SK-N-SH treated with all-trans-retinoic acid at 6 μM for 48 hours (cell line): ENCODE results near the gene HAAO.

Experiments
- ATAC-seq: fragments of 200-7000 bp; cut with Tn5 transposase; 3 replicates; pipeline ENCODE4 v1.9.1; 2020; ENCODE audit warnings: mild to moderate bottlenecking, moderate library complexity
- ARNTL ChIP-seq: fragments of 450-650 bp; formaldehyde crosslinking; IDR thresholded peaks from 2 replicates; pipeline ENCODE4 v1.5.0; 2020; ENCODE audit warnings: low read depth, mild to moderate bottlenecking, moderate library complexity, borderline replicate concordance
- BACH2 ChIP-seq: fragments of 250-450 bp; sonication (Bioruptor Pico); IDR thresholded peaks from 2 replicates; pipeline ENCODE4 v1.9.0; 2021; ENCODE audit warnings: mild to moderate bottlenecking, borderline replicate concordance
- CSDC2 ChIP-seq: fragments of 250-450 bp; sonication (Bioruptor Pico); IDR thresholded peaks from 2 replicates; pipeline ENCODE4 v1.5.0; 2020; ENCODE audit warnings: mild to moderate bottlenecking, moderate library complexity
- ESRRG ChIP-seq: fragments of 250-450 bp; sonication (Bioruptor Pico); IDR thresholded peaks from 2 replicates; pipeline ENCODE4 v1.6.1; 2021; ENCODE audit warnings: mild to moderate bottlenecking
- GLIS3 ChIP-seq: fragments of 250-450 bp; sonication (Bioruptor Pico); IDR thresholded peaks from 2 replicates; pipeline ENCODE4 v1.5.0; 2020; ENCODE audit warnings: mild to moderate bottlenecking, moderate library complexity
- ISL1 ChIP-seq: fragments of 250-450 bp; sonication (Bioruptor Pico); IDR thresholded peaks from 2 replicates; pipeline ENCODE4 v2.1.2; 2022; ENCODE audit warnings: mild to moderate bottlenecking, moderate library complexity
- OSR1 ChIP-seq: fragments of 250-450 bp; sonication (Bioruptor Pico); IDR thresholded peaks from 2 replicates; pipeline ENCODE4 v1.8.0; 2022; ENCODE audit warnings: moderate library complexity, mild to moderate bottlenecking, inconsistent platforms
- RARB ChIP-seq: fragments of 250-450 bp; sonication (Bioruptor Pico); IDR thresholded peaks from 2 replicates; pipeline ENCODE4 v1.8.0; 2021; ENCODE audit warnings: mild to moderate bottlenecking, moderate library complexity
- SNAI2 ChIP-seq: fragments of 250-450 bp; sonication (Bioruptor Pico); IDR thresholded peaks from 2 replicates; pipeline ENCODE4 v1.5.0; 2020; ENCODE audit warnings: mild to moderate bottlenecking, moderate library complexity
- TCF4 ChIP-seq: fragments of 250-450 bp; sonication (Bioruptor Pico); IDR thresholded peaks from 2 replicates; pipeline ENCODE4 v1.8.0; 2021; ENCODE audit warnings: mild to moderate bottlenecking, moderate library complexity, borderline replicate concordance
- TOX ChIP-seq: fragments of 250-450 bp; sonication (Bioruptor Pico); IDR thresholded peaks from 2 replicates; pipeline ENCODE4 v1.8.0; 2021; ENCODE audit warnings: mild to moderate bottlenecking, moderate library complexity, borderline replicate concordance
- ZC3H10 ChIP-seq: fragments of 250-450 bp; sonication (Bioruptor Pico); IDR thresholded peaks from 2 replicates; pipeline ENCODE4 v1.5.1; 2021; ENCODE audit warnings: mild to moderate bottlenecking, moderate library complexity
- ZFP30 ChIP-seq: fragments of 450-650 bp; formaldehyde crosslinking; IDR thresholded peaks from 2 replicates; pipeline ENCODE4 v1.5.0; 2022; ENCODE audit warnings: mild to moderate bottlenecking, moderate library complexity
- ZNF565 ChIP-seq: fragments of 450-650 bp; formaldehyde crosslinking; conservative IDR thresholded peaks from 2 replicates; pipeline ENCODE4 v1.5.0; 2020; ENCODE audit warnings: low read depth, mild to moderate bottlenecking, moderate library complexity
- ZNF70 ChIP-seq: fragments of 450-650 bp; formaldehyde crosslinking; IDR thresholded peaks from 2 replicates; pipeline ENCODE4 v1.5.0; 2020; ENCODE audit warnings: mild to moderate bottlenecking, moderate library complexity
- ZNF8 ChIP-seq: fragments of 450-650 bp; formaldehyde crosslinking; IDR thresholded peaks from 2 replicates; pipeline ENCODE4 v1.5.0; 2020; ENCODE audit warnings: mild to moderate bottlenecking, moderate library complexity
- TF ChIP-seq, protein P1 (sequence below): fragments of 250-450 bp; sonication (Bioruptor Pico); IDR thresholded peaks from 2 replicates; pipeline ENCODE4 v1.5.1; 2020; ENCODE audit warnings: low read depth, mild to moderate bottlenecking, moderate library complexity
- TF ChIP-seq, protein P2 (sequence below): fragments of 250-450 bp; sonication (Bioruptor Pico); IDR thresholded peaks from 2 replicates; pipeline ENCODE4 v1.5.0; 2020; ENCODE audit warnings: mild to moderate bottlenecking, moderate library complexity
- TF ChIP-seq, protein P3 (sequence below): fragments of 250-450 bp; sonication (Bioruptor Pico); IDR thresholded peaks from 2 replicates; pipeline ENCODE4 v1.8.0; 2020; ENCODE audit warnings: mild to moderate bottlenecking, moderate library complexity, borderline replicate concordance
- TF ChIP-seq, protein P4 (sequence below): fragments of 250-450 bp; sonication (Bioruptor Pico); IDR thresholded peaks from 2 replicates; pipeline ENCODE4 v1.5.1; 2021; ENCODE audit warnings: mild to moderate bottlenecking, moderate library complexity

The HAAO gene

DNA sequence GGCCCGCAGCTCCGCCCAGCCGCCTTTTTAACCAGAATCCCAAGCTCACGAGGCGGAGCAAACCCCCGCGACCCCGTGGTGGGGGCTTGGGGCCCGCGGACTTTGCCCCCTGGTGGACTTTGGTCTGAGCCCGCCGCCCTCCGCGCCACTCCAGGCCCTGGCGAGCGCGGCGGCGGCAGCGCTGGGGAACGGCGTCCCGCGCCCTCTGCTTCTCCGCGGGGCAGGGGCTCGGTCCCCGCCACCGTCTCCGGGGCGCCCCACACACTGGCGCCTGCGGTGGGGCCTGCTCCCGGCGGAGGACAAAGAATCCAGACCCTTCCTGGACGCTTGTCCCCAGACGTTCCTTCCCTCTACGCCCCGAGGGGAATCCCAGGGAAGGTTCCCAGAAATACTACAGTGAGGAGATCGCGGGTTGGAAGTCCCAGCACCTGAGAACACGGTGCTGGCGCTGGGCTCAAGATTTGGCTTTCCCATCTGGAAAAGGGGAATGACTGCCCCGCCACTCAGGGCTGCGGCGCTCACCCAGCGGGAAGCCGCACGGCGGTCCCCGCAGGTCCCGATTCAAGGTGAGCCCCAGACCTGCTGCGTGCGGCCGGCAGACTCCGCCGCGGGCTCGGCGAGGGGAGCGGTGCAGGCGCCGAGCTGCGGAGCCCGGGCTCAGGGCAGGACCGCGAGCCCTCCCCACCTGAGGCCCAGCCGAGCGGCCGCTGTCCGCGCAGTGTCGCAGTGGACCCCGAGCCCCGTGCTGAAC is at the start of gene HAAO:
HAAO (minus strand) TSS at position 1 of the 751 bp plus-strand sequence. CDS start 47 bp downstream, outside the sequence.
- TF ChIP-seq, protein P1, sequence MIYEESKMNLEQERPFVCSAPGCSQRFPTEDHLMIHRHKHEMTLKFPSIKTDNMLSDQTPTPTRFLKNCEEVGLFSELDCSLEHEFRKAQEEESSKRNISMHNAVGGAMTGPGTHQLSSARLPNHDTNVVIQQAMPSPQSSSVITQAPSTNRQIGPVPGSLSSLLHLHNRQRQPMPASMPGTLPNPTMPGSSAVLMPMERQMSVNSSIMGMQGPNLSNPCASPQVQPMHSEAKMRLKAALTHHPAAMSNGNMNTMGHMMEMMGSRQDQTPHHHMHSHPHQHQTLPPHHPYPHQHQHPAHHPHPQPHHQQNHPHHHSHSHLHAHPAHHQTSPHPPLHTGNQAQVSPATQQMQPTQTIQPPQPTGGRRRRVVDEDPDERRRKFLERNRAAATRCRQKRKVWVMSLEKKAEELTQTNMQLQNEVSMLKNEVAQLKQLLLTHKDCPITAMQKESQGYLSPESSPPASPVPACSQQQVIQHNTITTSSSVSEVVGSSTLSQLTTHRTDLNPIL (CRISPR knock-in tag) = no peak
- no peak for TF ChIP-seq GLIS3
- no peak for TF ChIP-seq ESRRG (CRISPR knock-in tag)
- no peak for TF ChIP-seq TOX
- TF ChIP-seq OSR1 (CRISPR knock-in tag) = no peak
- no peak for TF ChIP-seq ZNF565 (CRISPR knock-in tag)
- no peak for TF ChIP-seq CSDC2 (CRISPR knock-in tag)
- TF ChIP-seq ZNF8 = no peak
- TF ChIP-seq ARNTL (CRISPR knock-in tag) = no peak
- no peak for TF ChIP-seq ZC3H10 (CRISPR knock-in tag)
- no peak for TF ChIP-seq BACH2 (CRISPR knock-in tag)
- TF ChIP-seq, protein P2, sequence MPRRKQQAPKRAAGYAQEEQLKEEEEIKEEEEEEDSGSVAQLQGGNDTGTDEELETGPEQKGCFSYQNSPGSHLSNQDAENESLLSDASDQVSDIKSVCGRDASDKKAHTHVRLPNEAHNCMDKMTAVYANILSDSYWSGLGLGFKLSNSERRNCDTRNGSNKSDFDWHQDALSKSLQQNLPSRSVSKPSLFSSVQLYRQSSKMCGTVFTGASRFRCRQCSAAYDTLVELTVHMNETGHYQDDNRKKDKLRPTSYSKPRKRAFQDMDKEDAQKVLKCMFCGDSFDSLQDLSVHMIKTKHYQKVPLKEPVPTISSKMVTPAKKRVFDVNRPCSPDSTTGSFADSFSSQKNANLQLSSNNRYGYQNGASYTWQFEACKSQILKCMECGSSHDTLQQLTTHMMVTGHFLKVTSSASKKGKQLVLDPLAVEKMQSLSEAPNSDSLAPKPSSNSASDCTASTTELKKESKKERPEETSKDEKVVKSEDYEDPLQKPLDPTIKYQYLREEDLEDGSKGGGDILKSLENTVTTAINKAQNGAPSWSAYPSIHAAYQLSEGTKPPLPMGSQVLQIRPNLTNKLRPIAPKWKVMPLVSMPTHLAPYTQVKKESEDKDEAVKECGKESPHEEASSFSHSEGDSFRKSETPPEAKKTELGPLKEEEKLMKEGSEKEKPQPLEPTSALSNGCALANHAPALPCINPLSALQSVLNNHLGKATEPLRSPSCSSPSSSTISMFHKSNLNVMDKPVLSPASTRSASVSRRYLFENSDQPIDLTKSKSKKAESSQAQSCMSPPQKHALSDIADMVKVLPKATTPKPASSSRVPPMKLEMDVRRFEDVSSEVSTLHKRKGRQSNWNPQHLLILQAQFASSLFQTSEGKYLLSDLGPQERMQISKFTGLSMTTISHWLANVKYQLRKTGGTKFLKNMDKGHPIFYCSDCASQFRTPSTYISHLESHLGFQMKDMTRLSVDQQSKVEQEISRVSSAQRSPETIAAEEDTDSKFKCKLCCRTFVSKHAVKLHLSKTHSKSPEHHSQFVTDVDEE (CRISPR knock-in tag) = no peak
- TF ChIP-seq, protein P3, sequence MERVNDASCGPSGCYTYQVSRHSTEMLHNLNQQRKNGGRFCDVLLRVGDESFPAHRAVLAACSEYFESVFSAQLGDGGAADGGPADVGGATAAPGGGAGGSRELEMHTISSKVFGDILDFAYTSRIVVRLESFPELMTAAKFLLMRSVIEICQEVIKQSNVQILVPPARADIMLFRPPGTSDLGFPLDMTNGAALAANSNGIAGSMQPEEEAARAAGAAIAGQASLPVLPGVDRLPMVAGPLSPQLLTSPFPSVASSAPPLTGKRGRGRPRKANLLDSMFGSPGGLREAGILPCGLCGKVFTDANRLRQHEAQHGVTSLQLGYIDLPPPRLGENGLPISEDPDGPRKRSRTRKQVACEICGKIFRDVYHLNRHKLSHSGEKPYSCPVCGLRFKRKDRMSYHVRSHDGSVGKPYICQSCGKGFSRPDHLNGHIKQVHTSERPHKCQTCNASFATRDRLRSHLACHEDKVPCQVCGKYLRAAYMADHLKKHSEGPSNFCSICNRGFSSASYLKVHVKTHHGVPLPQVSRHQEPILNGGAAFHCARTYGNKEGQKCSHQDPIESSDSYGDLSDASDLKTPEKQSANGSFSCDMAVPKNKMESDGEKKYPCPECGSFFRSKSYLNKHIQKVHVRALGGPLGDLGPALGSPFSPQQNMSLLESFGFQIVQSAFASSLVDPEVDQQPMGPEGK (CRISPR knock-in tag) = no peak
- no peak for TF ChIP-seq ISL1
- no peak for TF ChIP-seq RARB
- no peak for TF ChIP-seq TCF4 (CRISPR knock-in tag)
- no peak for ATAC-seq

DNA sequence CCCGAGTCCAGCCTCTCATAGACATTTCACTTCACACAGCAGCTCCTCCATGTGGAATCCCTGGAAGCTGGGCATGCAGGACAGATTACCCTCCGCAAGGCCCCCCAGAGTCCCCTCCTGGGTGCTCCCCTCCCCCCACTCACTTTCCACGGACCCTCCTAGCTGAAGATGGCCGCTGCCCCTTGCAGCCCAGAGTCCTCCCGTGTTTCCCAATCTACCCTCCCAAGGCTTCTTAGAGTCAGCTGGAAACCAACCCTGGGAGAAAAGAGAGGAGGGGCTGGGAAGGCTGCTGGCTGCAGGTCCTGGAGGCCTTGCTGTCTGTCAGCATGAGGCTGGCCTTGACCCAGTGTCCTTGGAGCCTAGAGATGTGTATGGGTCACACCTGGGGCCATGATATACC is 49.0 kb upstream of the HAAO start:
- no peak for ATAC-seq
- TF ChIP-seq ZC3H10 (CRISPR knock-in tag) (no peak), ISL1 (no peak), ZNF70 (CRISPR knock-in tag) (no peak), ZNF565 (CRISPR knock-in tag) (no peak), ZFP30 (CRISPR knock-in tag) (no peak), TCF4 (CRISPR knock-in tag) (no peak)

DNA sequence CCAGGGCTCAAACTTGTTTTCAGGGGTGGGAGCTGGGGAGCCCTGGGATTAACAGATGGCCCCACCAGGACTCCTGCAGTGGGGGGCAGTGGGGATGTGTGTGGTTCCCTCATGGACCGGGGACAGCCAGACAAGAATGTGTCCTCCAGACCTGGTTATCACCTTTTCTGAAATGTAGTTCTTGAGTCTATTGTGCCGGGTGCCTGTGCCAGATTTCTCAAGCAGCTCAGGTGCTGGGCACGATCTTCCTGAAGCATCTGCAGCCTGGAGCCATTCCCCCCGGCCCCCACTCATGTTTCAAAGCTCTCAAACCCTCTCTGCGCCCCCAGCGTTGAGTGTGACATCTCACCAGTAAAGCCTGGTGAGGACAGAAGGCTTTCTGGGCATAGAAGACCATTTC is 48.4 kb upstream of the HAAO start:
- ATAC-seq = no peak
- TF ChIP-seq TCF4 (CRISPR knock-in tag) (no peak), SNAI2 (CRISPR knock-in tag) (no peak), CSDC2 (CRISPR knock-in tag) (no peak), ZNF565 (CRISPR knock-in tag) (no peak), ESRRG (CRISPR knock-in tag) (no peak), ARNTL (CRISPR knock-in tag) (no peak), ZC3H10 (CRISPR knock-in tag) (no peak), GLIS3 (no peak), ZNF70 (CRISPR knock-in tag) (no peak), OSR1 (CRISPR knock-in tag) (no peak)
- TF ChIP-seq, protein P3 (CRISPR knock-in tag) = no peak
- TF ChIP-seq, protein P1 (CRISPR knock-in tag) = no peak
- TF ChIP-seq, protein P4, sequence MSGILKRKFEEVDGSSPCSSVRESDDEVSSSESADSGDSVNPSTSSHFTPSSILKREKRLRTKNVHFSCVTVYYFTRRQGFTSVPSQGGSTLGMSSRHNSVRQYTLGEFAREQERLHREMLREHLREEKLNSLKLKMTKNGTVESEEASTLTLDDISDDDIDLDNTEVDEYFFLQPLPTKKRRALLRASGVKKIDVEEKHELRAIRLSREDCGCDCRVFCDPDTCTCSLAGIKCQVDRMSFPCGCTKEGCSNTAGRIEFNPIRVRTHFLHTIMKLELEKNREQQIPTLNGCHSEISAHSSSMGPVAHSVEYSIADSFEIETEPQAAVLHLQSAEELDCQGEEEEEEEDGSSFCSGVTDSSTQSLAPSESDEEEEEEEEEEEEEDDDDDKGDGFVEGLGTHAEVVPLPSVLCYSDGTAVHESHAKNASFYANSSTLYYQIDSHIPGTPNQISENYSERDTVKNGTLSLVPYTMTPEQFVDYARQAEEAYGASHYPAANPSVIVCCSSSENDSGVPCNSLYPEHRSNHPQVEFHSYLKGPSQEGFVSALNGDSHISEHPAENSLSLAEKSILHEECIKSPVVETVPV = no peak
- TF ChIP-seq, all 23 proteins: peak for 0
